ENCODE results near the gene ATF7IP2.
A peak's percentile ranks its signal among the peaks of the same experiment; 100 is the strongest.
"Not testable (repeated sequence)": the region's sequence is repeated elsewhere in the genome, so short reads cannot be mapped to it uniquely, and the experiment has no call there.

Gene ATF7IP2

GRCh38 chr16:10452208-10453158 is 66.6 kb downstream of the ATF7IP2 start:
- not testable (repeated sequence) for DNase-seq

GRCh38 chr16:10453159-10453510 is 67.3 kb downstream of the ATF7IP2 start:
- DNase-seq: no peak

GRCh38 chr16:10465821-10466220 is 80.0 kb downstream of the ATF7IP2 start:
- no peak for DNase-seq

GRCh38 chr16:10466313-10466712 is 80.5 kb downstream of the ATF7IP2 start:
- no peak for DNase-seq

DNA sequence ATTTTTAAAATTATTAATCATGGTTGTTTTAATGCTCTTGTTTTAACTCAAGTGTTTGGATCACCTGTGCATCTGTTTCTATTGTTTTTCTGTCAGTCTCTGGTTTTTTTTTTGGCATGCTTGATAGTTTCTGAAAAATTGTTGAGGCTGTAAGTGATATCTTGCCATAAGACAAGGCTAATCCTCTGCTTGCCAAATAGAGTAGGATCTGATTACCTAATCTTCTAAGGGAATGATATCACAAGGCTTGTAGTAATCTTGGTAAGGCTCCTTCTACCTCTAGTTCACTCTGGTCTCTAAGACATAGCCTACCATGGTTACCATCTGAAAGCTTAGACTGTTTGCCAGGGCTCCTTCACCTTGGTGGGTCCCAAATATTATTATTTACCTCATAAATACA is 81.0 kb downstream of the ATF7IP2 start:
- DNase-seq: no peak

- DNase-seq: not testable (repeated sequence)
Observed at GRCh38 chr16:10476636-10477035, 90.8 kb downstream of the ATF7IP2 start.

DNA sequence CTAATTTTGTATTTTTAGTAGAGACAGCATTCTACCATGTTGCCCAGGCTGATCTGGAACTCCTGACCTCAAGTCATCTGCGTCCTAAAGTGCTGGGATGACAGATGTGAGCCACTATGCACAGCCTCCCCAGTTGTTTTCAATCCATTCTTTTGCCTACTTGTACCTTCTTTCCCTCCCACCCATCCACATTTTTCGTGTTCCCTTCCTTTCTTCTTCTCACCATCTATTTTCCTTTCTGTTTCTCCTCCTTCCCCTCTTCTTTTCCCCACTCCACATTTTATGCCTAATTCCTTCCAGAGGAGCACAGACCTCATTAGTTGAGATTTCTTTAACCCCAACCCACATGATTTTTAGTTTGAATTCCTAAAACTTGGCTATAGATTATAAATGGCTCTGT is 94.3 kb downstream of the ATF7IP2 start:
- no peak for DNase-seq

GRCh38 chr16:10485159-10485558 is 99.3 kb downstream of the ATF7IP2 start:
- no peak for DNase-seq

DNA sequence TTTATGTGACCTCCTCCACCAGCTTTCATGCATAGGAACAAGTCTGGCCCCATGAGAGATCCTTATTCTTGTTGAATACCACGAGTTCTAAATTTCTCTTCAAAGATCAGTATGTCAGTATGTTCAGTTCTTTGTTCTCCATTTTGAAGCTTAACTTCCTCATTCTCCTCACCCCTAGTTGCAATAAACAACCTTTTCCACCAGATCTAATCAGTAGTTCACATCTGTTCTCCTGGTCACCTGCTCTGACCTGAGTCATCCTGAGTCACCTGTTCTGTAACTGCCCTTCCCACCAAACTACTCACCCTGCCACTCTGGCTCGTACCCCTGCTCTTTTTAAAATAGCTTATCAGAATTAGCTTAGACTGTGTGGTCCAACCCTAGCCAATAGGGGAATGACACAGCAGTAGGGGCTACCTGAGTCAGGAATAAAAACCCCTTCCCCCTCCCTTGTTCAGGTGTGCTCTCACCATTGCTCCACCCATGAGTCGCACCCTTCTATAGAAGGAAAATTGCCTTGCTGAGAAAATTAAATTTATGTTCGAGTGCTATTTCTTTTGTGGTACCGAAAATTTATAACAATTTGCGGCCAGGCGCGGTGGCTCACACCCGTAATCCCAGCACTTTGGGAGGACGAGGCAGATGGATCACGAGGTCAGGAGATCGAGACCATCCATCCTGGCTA is 100.0 kb downstream of the ATF7IP2 start:
- DNase-seq: no peak

- no peak for DNase-seq
Observed at GRCh38 chr16:10490141-10490540, 104.3 kb downstream of the ATF7IP2 start.

GRCh38 chr16:10493276-10493675 is 107.4 kb downstream of the ATF7IP2 start:
- no peak for DNase-seq

- no peak for DNase-seq
Observed at GRCh38 chr16:10494343-10495030, 108.6 kb downstream of the ATF7IP2 start.

GRCh38 chr16:10495031-10495345 is 109.1 kb downstream of the ATF7IP2 start:
- DNase-seq: no peak

GRCh38 chr16:10497132-10498101 is 111.6 kb downstream of the ATF7IP2 start:
- no peak for DNase-seq

DNA sequence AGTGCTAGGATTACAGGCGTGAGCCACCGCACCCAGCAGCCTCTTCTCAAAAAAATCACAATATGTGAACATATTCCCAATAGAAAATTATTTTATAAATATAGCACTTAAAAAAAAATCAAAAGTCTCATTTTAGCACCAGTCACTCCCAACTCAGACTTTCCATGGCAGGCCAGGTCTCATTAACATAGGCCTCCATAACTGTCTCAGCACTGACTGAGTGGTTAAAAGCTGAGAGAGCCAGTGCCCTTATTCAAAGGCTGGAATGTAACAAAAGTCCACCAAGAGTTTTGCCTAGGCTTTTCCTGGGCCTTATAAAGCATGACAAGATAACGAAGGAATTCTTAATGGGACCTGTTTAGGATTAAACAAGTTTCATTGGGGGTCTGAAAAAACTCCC is 114.7 kb downstream of the ATF7IP2 start:
- no peak for DNase-seq

DNA sequence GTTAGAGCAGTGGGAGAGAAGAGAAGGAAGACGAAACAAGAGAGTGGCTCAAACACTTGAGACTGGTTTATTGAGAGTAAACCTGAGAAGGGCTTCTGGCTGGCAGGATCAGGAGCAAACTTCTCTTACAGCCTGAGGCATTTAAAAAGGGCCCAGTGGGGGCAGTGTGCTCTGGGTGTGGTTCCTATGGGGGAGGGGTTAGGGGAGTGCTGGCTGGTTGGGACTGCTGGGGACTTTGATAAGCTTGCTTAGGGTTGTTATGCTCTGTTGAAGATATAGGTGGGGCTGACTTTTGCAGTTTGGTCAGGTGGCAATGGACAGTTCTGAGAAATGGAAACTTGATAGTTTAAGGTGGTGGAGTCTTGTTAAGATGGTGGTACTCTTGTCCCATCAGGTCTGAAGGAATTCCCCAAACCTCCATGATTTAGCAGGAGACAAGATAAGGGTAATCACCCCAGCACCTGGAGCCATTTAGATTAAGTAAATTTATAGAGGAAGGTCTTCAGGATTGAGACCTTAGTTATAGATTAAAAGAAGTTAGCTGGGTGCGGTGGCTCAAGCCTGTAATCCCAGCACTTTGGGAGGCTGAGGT is 115.3 kb downstream of the ATF7IP2 start:
- no peak for DNase-seq

GRCh38 chr16:10502776-10503175 is 116.9 kb downstream of the ATF7IP2 start:
- DNase-seq: no peak

- no peak for DNase-seq
Observed at GRCh38 chr16:10504404-10504885, 118.6 kb downstream of the ATF7IP2 start.

GRCh38 chr16:10505286-10505685 is 119.4 kb downstream of the ATF7IP2 start:
- DNase-seq: not testable (repeated sequence)

DNA sequence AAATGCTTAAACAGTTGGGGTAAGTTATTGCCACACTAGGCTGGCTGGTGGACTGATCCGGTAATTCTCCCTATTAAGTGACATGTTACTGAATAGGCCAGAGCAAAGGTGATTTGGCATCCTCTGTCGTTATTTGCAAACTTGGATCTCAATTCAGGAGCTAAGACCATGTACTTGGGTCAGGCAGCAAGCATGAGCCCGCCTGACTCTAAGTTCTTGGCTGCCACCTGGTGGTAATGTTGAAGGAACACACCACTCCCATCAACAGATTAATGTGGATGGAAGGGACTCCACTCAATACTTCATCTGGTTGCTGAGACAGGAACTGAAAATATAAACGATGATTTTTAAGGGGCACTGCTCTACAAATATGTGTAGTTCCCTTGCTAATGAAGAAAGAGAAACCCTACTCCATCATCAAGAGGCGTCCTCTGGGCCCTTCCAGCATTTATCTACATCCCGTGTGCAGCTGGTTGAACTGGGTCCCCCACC is 123.7 kb downstream of the ATF7IP2 start:
- peak; percentile 41 to 78 for DNase-seq

- no peak for DNase-seq
Observed at GRCh38 chr16:10510279-10510678, 124.4 kb downstream of the ATF7IP2 start.

- no peak for DNase-seq
Observed at GRCh38 chr16:10511829-10512228, 126.0 kb downstream of the ATF7IP2 start.

All from hippocampal formation (tissue), 2 donors.